ENCODE results near the gene ESRRA. TPM values are rescaled to one million over a fixed set of nuclear protein-coding genes. Genes with fewer than 3 reads are reported as not detected.

Gene ESRRA
- total and polyA plus RNA-seq, 2 of the 13 experiments (the other 11 are each of a cell fraction or from before 2014, with no cell fraction given) = 18.1 to 36.3 TPM

- TF ChIP-seq, protein P1, sequence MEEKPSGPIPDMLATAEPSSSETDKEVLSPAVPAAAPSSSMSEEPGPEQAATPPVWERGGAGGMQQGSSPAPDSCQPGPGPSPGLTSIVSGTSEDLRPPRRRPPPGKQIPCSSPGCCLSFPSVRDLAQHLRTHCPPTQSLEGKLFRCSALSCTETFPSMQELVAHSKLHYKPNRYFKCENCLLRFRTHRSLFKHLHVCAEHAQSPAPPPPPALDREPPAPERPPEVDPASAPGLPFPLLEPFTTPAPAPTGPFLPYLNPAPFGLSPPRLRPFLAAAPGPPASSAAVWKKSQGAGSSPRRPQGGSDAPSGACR (CRISPR knock-in tag; IDR thresholded peaks at IDR 0.05) = no peak
- no peak for TF ChIP-seq CEBPZ (IDR thresholded peaks at IDR 0.05; ENCODE audit: low read length)
- no peak for TF ChIP-seq LCORL (IDR thresholded peaks at IDR 0.05)
- no peak for TF ChIP-seq LCORL (CRISPR knock-in tag; IDR thresholded peaks at IDR 0.05)
- TF ChIP-seq MXD1 (CRISPR knock-in tag; IDR thresholded peaks at IDR 0.05) = 0 out of 2 replicates have a peak, but pooled peaks have one; percentile 25
- TF ChIP-seq KAT7 (CRISPR knock-in tag; IDR thresholded peaks at IDR 0.05; ENCODE audit: borderline replicate concordance) = no peak
- TF ChIP-seq HIVEP1 (CRISPR knock-in tag; IDR thresholded peaks at IDR 0.05) = 0 out of 2 replicates have a peak, but pooled peaks have one; percentile 48
- no peak for TF ChIP-seq ZFP41 (CRISPR knock-in tag; IDR thresholded peaks at IDR 0.05; ENCODE audit: borderline replicate concordance)
- TF ChIP-seq, protein P2, sequence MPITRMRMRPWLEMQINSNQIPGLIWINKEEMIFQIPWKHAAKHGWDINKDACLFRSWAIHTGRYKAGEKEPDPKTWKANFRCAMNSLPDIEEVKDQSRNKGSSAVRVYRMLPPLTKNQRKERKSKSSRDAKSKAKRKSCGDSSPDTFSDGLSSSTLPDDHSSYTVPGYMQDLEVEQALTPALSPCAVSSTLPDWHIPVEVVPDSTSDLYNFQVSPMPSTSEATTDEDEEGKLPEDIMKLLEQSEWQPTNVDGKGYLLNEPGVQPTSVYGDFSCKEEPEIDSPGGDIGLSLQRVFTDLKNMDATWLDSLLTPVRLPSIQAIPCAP (CRISPR knock-in tag; IDR thresholded peaks at IDR 0.05; ENCODE audit: low read depth) = no peak
- TF ChIP-seq CHD2 (IDR thresholded peaks at IDR 0.05; ENCODE audit: low read depth, low read length) = peak; percentile 49; the same call in 1 of the 2 replicates
- 0 out of 2 replicates have a peak, but pooled peaks have one; percentile 54 for TF ChIP-seq DPF2 (CRISPR knock-in tag; IDR thresholded peaks at IDR 0.05; ENCODE audit: borderline replicate concordance, low read depth)
- TF ChIP-seq MXI1 (IDR thresholded peaks at IDR 0.05; ENCODE audit: borderline replicate concordance, low read depth, low read length) = peak; percentile 29; the same call in 1 of the 3 replicates
- TF ChIP-seq CTCF (CRISPR knock-in tag; IDR thresholded peaks at IDR 0.05) = peak; percentile 23; the same call in 1 of the 2 replicates
- no peak for TF ChIP-seq ZFP1 (CRISPR knock-in tag; IDR thresholded peaks at IDR 0.05)
- TF ChIP-seq ZNF24 (IDR thresholded peaks at IDR 0.05) = no peak
- TF ChIP-seq, protein P3, sequence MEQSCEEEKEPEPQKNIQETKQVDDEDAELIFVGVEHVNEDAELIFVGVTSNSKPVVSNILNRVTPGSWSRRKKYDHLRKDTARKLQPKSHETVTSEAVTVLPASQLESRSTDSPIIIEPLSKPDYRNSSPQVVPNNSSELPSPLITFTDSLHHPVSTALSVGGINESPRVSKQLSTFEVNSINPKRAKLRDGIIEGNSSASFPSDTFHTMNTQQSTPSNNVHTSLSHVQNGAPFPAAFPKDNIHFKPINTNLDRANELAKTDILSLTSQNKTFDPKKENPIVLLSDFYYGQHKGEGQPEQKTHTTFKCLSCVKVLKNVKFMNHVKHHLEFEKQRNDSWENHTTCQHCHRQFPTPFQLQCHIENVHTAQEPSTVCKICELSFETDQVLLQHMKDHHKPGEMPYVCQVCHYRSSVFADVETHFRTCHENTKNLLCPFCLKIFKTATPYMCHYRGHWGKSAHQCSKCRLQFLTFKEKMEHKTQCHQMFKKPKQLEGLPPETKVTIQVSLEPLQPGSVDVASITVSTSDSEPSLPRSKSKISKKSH (CRISPR knock-in tag; IDR thresholded peaks at IDR 0.05; ENCODE audit: borderline replicate concordance) = peak; percentile 50; the same call in 1 of the 2 replicates
- TF ChIP-seq ZFP82 (CRISPR knock-in tag; IDR thresholded peaks at IDR 0.05; ENCODE audit: borderline replicate concordance) = no peak
- TF ChIP-seq ARID2 (CRISPR knock-in tag; IDR thresholded peaks at IDR 0.05; ENCODE audit: borderline replicate concordance) = 0 out of 2 replicates have a peak, but pooled peaks have one; percentile 15
- TF ChIP-seq ZNF264 (CRISPR knock-in tag; IDR thresholded peaks at IDR 0.05) = peak; percentile 51; the same call in 1 of the 2 replicates
- TF ChIP-seq ZNF670 (CRISPR knock-in tag; IDR thresholded peaks at IDR 0.05; ENCODE audit: borderline replicate concordance) = no peak
- TF ChIP-seq MED13 (CRISPR knock-in tag; IDR thresholded peaks at IDR 0.05) = no peak
Measured at GRCh38 chr11:64306876-64307622, 1.7 kb downstream of the ESRRA start (continued).
